Upper lobe of left lung (tissue), 6 donors: ENCODE results near the gene DROSHA. TPM values are rescaled to one million over a fixed set of nuclear protein-coding genes. Genes with fewer than 3 reads are reported as not detected.

ENCODE experiments used
- ATAC-seq, 2 donors: fragments of 200-7000 bp; cut with Tn5 transposase; one replicate each; pipeline ENCODE4 v1.9.1; 2022; ENCODE audit warnings: mild to moderate bottlenecking in 2 of 2, moderate library complexity in 2 of 2; ENCODE audit not compliant: low FRiP score in 2 of 2
- DNase-seq, 2 donors: peaks; one replicate each; pipeline ENCODE4 v3.0.0-alpha.2; 2019 to 2020
- H3K27ac ChIP-seq, 4 donors: fragments of 200-600 bp; sonication (generic); one replicate each; pipeline ENCODE4 v1.5.1; 2016 to 2019
- H3K27me3 ChIP-seq, 4 donors: fragments of 200-600 bp; sonication (generic); one replicate each; pipeline ENCODE4 v1.5.1; 2017 to 2019
- H3K36me3 ChIP-seq, 4 donors: fragments of 200-600 bp; sonication (generic); one replicate each; pipeline ENCODE4 v1.5.1; 2016 to 2019
- H3K4me1 ChIP-seq, 4 donors: fragments of 200-600 bp; sonication (generic); one replicate each; pipeline ENCODE4 v1.5.1; 2018 to 2019
- H3K4me3 ChIP-seq, 4 donors: fragments of 200-600 bp; sonication (generic); one replicate each; pipeline ENCODE4 v1.5.1; 2017 to 2019; ENCODE audit warnings: mild to moderate bottlenecking in 2 of 4, moderate library complexity in 1 of 4
- H3K9me3 ChIP-seq, 4 donors: fragments of 200-600 bp; sonication (generic); one replicate each; pipeline ENCODE4 v1.5.1; 2018 to 2019
- EP300 ChIP-seq, 4 donors: sonication (generic); formaldehyde crosslinking; IDR thresholded peaks; one replicate each; pipeline ENCODE4 v1.5.1; 2017; ENCODE audit warnings: antibody characterized with exemption in 4 of 4, control low read depth in 2 of 4
- POLR2A ChIP-seq, 4 donors: fragments of 450-650 bp; IDR thresholded peaks; one replicate each; pipeline ENCODE4 v1.5.1; 2016 to 2017; ENCODE audit warnings: antibody characterized with exemption in 4 of 4, mild to moderate bottlenecking in 2 of 4
- POLR2AphosphoS5 ChIP-seq, 2 donors: sonication (generic); formaldehyde crosslinking; IDR thresholded peaks; one replicate each; pipeline ENCODE4 v1.5.1; 2017; ENCODE audit warnings: antibody characterized with exemption in 2 of 2
- WGBS, 2 donors: methylation state at CpG; one replicate each; pipeline ENCODE4 v1.1.5; 2017 to 2018; 5-methylcytosine and 5-hydroxymethylcytosine counted together
- total RNA-seq, 6 donors: library from RNA; depleted of rRNA in 4 of 6; stranded (reverse); fragments of >200 nt in 4 of 6; gene quantifications; one replicate each; pipeline versions ENCODE4 v1.1.0 to v1.2.1, GENCODE V29; 2016 to 2021
- TF ChIP-seq, protein P1 (sequence below), 6 experiments: fragments of 450-650 bp in 4 of 6; fragments of 200-600 bp in 2 of 6; sonication (generic) in 2 of 6; IDR thresholded peaks; one replicate each; pipeline ENCODE4 v1.5.1; 2016 to 2019; ENCODE audit warnings: antibody characterized with exemption in 6 of 6
- donor health status: DM: no; HTN: no; CAD: no; lungs with moderate emphysema.
- donor health status: DM: no; HTN: yes; CAD: no; lungs with severe emphysema.

Gene DROSHA
- total RNA-seq, 6 donors from 2014 or later: 26.7 to 68.3 (median 50.9) TPM

DNA sequence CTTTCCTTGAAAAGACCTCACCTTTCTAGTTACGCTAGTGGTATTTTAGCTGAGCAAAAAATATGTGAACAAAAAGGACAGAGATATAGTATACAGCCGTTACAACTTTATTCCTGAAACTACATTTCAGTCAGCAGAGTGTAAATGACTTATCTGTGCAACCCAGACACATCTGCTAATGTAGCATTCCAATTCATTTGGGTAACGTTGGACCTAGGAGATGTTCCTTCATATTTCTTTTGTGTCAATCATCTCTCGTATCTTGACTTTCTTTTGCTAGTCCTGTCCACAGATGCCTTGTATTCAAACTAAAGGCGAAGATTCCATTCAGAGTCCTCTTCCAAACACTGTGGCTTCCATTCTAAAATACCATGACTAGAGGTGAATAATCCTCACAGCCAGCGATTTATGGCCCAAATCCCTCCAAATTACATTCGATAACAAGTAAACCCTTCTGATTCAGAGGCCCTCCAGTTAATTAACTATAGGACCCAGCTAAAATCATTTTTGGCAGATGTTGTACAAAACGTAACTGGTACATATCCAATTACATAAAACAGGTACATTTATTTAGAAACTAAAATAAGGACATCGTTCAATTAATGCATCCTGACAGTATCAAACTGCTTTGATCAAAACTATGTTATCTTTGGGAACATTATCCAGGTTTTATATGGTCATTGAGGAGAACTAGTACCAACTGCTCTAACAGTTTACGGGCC lies 155.7 kb downstream of the DROSHA start:
- Histone ChIP-seq H3K36me3 (no peaks in the 10 kb centered on the region), H3K4me1 (no peaks in the 10 kb centered on the region), H3K4me3 (no peak overlapping the region), H3K9me3 (no peaks in the 10 kb centered on the region), H3K27ac (no peak overlapping the region), H3K27me3 (no peaks in the 10 kb centered on the region)
- DNase-seq: no peak
- TF ChIP-seq POLR2AphosphoS5 (IDR thresholded peaks at IDR 0.05) (no peak), EP300 (IDR thresholded peaks at IDR 0.05) (no peak)
- TF ChIP-seq, protein P1, sequence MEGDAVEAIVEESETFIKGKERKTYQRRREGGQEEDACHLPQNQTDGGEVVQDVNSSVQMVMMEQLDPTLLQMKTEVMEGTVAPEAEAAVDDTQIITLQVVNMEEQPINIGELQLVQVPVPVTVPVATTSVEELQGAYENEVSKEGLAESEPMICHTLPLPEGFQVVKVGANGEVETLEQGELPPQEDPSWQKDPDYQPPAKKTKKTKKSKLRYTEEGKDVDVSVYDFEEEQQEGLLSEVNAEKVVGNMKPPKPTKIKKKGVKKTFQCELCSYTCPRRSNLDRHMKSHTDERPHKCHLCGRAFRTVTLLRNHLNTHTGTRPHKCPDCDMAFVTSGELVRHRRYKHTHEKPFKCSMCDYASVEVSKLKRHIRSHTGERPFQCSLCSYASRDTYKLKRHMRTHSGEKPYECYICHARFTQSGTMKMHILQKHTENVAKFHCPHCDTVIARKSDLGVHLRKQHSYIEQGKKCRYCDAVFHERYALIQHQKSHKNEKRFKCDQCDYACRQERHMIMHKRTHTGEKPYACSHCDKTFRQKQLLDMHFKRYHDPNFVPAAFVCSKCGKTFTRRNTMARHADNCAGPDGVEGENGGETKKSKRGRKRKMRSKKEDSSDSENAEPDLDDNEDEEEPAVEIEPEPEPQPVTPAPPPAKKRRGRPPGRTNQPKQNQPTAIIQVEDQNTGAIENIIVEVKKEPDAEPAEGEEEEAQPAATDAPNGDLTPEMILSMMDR (IDR thresholded peaks at IDR 0.05): no peak
- WGBS, 2 donors: 82 to 88% methylated on average over 10 of the region's 10 CpGs
- ATAC-seq: no peak

DNA sequence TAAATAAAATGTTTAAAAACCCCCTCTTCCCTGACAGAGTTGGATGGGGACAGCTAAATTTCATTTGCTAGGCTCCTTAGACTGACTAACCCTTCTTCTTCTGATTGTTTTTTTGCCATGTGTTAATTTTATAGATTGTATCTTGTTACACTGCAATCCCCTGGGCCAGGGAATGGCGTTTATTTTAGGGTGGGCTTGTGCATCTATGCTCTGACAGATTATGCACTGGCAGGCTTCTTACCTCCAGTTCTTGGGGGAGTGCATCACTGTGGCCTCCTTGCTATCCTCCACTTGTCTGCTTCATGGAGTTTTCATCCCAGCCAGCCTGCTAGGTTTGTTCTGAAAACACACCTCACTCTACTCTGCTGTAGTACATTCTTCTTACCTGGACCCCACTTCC lies 159.8 kb downstream of the DROSHA start:
- WGBS, 2 donors: 47 to 63% methylated on average over 1 of the region's 1 CpG
- Histone ChIP-seq H3K27me3 (no peaks in the 10 kb centered on the region), H3K36me3 (no peaks in the 10 kb centered on the region), H3K4me3 (no peak overlapping the region), H3K4me1 (no peaks in the 10 kb centered on the region), H3K27ac (no peak overlapping the region), H3K9me3 (no peaks in the 10 kb centered on the region)
- DNase-seq (no peak), ATAC-seq (peak in 1 of 2 donors; percentile 46)
- no peak for TF ChIP-seq POLR2A (IDR thresholded peaks at IDR 0.05)
- TF ChIP-seq EP300 (IDR thresholded peaks at IDR 0.05): no peak
- TF ChIP-seq, protein P1 (IDR thresholded peaks at IDR 0.05): no peak
- no peak for TF ChIP-seq POLR2AphosphoS5 (IDR thresholded peaks at IDR 0.05)

DNA sequence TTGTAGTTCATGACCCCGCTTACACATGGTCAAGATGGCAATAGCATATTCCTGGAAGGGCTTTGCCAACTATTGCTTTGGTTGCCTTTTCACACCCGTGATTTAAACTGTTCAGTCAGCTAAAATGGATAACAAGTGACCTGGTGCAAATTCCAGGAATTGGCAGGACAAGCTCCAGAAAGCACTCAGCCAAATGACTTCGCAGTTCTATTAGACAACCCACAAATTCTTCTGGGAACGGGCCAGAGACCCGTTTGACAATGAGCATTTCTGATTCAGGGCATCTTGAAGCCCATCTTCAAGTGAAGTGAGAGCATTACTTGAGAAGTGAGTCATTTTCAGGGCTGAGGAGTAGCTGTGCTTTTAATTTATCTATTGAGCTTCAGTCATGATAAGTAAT lies 165.0 kb downstream of the DROSHA start:
- no peak overlapping the region for H3K4me3 ChIP-seq
- H3K4me1 ChIP-seq: no peaks in the 10 kb centered on the region
- no peak for ATAC-seq
- no peaks in the 10 kb centered on the region for H3K9me3 ChIP-seq
- H3K36me3 ChIP-seq: no peaks in the 10 kb centered on the region
- TF ChIP-seq POLR2AphosphoS5 (IDR thresholded peaks at IDR 0.05) (no peak), EP300 (IDR thresholded peaks at IDR 0.05) (no peak), POLR2A (IDR thresholded peaks at IDR 0.05) (no peak)
- TF ChIP-seq, protein P1 (IDR thresholded peaks at IDR 0.05): no peak
- no peaks in the 10 kb centered on the region for H3K27me3 ChIP-seq
- H3K27ac ChIP-seq: no peak overlapping the region
- DNase-seq: no peak
- WGBS, 2 donors: 55 to 57% methylated on average over 5 of the region's 5 CpGs

DNA sequence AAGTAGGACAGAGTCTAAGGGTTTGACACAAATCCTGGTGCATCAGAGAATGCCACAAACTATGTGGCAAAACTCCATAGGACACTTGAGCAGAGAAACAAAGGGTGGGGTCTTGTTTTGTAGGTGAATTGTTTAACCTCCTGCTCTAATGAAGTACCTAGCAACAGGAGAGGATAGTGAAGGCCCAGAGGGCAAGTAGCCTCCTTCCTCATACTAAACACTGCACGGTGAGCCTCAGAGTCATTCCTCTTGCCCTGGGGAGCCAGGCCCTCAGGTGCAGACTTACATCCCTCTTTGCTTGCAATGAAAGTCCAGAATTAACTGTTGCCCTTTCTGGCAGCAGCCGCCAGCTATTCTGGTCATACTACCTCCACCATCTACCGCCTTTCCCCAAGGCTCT lies 166.1 kb downstream of the DROSHA start:
- no peaks in the 10 kb centered on the region for H3K27me3 ChIP-seq
- 79 to 89% methylated on average over 3 of the region's 3 CpGs for WGBS, 2 donors
- no peak overlapping the region for H3K27ac ChIP-seq
- TF ChIP-seq POLR2A (IDR thresholded peaks at IDR 0.05): no peak
- no peak for TF ChIP-seq EP300 (IDR thresholded peaks at IDR 0.05)
- TF ChIP-seq POLR2AphosphoS5 (IDR thresholded peaks at IDR 0.05): no peak
- TF ChIP-seq, protein P1 (IDR thresholded peaks at IDR 0.05): no peak
- ATAC-seq (no peak), DNase-seq (no peak)
- H3K4me3 ChIP-seq: no peak overlapping the region
- H3K4me1 ChIP-seq: no peaks in the 10 kb centered on the region
- no peaks in the 10 kb centered on the region for H3K9me3 ChIP-seq
- H3K36me3 ChIP-seq: no peaks in the 10 kb centered on the region
